GM12892 (cell line): ENCODE results near the gene CENPP.

Source experiments
- POLR2A ChIP-seq: IDR thresholded peaks from 2 replicates; pipeline ENCODE4 v1.6.1; 2011; ENCODE audit warnings: low read depth, low read length, control low read depth
- POLR2AphosphoS5 ChIP-seq: IDR thresholded peaks from 2 replicates; pipeline ENCODE4 v1.6.1; 2011; ENCODE audit warnings: low read depth, low read length, control low read depth

DNA sequence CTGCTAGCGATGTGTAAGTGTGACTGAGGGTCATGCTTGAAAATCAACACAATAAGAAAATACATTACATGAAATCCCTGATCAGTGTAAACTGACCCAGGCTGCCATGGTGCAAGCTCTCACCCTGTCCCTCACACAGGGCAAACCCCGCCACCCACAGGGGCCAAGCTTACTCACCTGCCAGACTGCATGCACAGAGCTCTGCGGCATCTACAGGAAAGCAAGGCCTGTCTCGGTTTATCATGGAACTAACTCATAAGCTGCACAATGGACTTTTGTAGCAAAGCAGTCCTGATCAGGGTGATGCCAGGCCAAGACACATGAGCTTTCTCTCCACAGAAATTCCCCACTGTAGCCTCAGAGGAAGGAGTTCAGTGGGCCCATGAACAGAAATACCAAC, 334.5 kb downstream of the CENPP start:
- TF ChIP-seq POLR2A = no peak
- no peak for TF ChIP-seq POLR2AphosphoS5
